ENCODE measurements around the gene HOXA10. TPM values are rescaled to one million over a fixed set of nuclear protein-coding genes. Genes with fewer than 3 reads are reported as not detected.

The HOXA10 gene
- total RNA-seq, 1 donor from 2014 or later: 0.12 TPM

- Mint-ChIP-seq H3K36me3 (ENCODE audit: low read depth) (peaks cover 2% of the 10 kb centered on the region), H3K4me3 (ENCODE audit: unreplicated experiment) (no peak overlapping the region), H3K27me3 (ENCODE audit: low read depth) (peaks cover 88% of the 10 kb centered on the region), H3K9me3 (ENCODE audit: low read depth) (peaks cover 2% of the 10 kb centered on the region), H3K4me1 (ENCODE audit: low read depth) (peaks cover 12% of the 10 kb centered on the region), H3K27ac (ENCODE audit: unreplicated experiment) (no peak overlapping the region)
- DNase-seq (ENCODE audit: low spot score): peak; percentile 62
- TF ChIP-seq CTCF (IDR thresholded peaks at IDR 0.05): no peak
Measured at GRCh38 chr7:27145165-27145913, 28.8 kb downstream of the HOXA10 start.

GRCh38 chr7:27144781-27145164, 29.3 kb downstream of the HOXA10 start:
- DNase-seq (ENCODE audit: low spot score): no peak
- Mint-ChIP-seq H3K27ac (ENCODE audit: unreplicated experiment) (no peak overlapping the region), H3K4me3 (ENCODE audit: unreplicated experiment) (no peak overlapping the region), H3K27me3 (ENCODE audit: low read depth) (peaks cover 89% of the 10 kb centered on the region), H3K4me1 (ENCODE audit: low read depth) (peaks cover 12% of the 10 kb centered on the region), H3K36me3 (ENCODE audit: low read depth) (peaks cover 2% of the 10 kb centered on the region), H3K9me3 (ENCODE audit: low read depth) (peaks cover 2% of the 10 kb centered on the region)
- no peak for TF ChIP-seq CTCF (IDR thresholded peaks at IDR 0.05)

GRCh38 chr7:27143950-27144780, 30.0 kb downstream of the HOXA10 start:
- Mint-ChIP-seq H3K4me3 (ENCODE audit: unreplicated experiment) (no peak overlapping the region), H3K27ac (ENCODE audit: unreplicated experiment) (no peak overlapping the region), H3K36me3 (ENCODE audit: low read depth) (peaks cover 3% of the 10 kb centered on the region), H3K4me1 (ENCODE audit: low read depth) (peaks cover 12% of the 10 kb centered on the region), H3K9me3 (ENCODE audit: low read depth) (peaks cover 2% of the 10 kb centered on the region), H3K27me3 (ENCODE audit: low read depth) (peaks cover 84% of the 10 kb centered on the region)
- peak; percentile 28 for TF ChIP-seq CTCF (IDR thresholded peaks at IDR 0.05)
- DNase-seq (ENCODE audit: low spot score): no peak

GRCh38 chr7:27143023-27143949, 30.8 kb downstream of the HOXA10 start, which contains the start of gene HOXA5:
HOXA5 (minus strand) TSS chr7:27143681; CDS start chr7:27143607, 74 bp downstream.
- H3K4me1 Mint-ChIP-seq (ENCODE audit: low read depth): peaks cover 12% of the 10 kb centered on the region
- peaks cover 84% of the 10 kb centered on the region for H3K27me3 Mint-ChIP-seq (ENCODE audit: low read depth)
- peak within 1 kb of the TSS; percentile 51 for H3K4me3 Mint-ChIP-seq (ENCODE audit: unreplicated experiment)
- peaks cover 3% of the 10 kb centered on the region for H3K36me3 Mint-ChIP-seq (ENCODE audit: low read depth)
- H3K9me3 Mint-ChIP-seq (ENCODE audit: low read depth): peaks cover 2% of the 10 kb centered on the region
- no peak within 1 kb of the TSS for H3K27ac Mint-ChIP-seq (ENCODE audit: unreplicated experiment)
- DNase-seq (ENCODE audit: low spot score): no peak
- TF ChIP-seq CTCF (IDR thresholded peaks at IDR 0.05): peak; percentile 68

Data from chondrocyte (in vitro differentiated cells).